ENCODE results near the gene RAD23A.

Gene RAD23A

GRCh38 chr19:12959481-12959880 lies 13.8 kb downstream of the RAD23A start:
- no peak for TF ChIP-seq ZFX (IDR thresholded peaks at IDR 0.05; ENCODE audit: borderline replicate concordance)
- TF ChIP-seq CTCF (IDR thresholded peaks at IDR 0.05), result no peak
- no peak overlapping the region for H3K27ac ChIP-seq

- H3K27ac ChIP-seq, result peak overlapping the region; percentile 68
- TF ChIP-seq ZFX (IDR thresholded peaks at IDR 0.05; ENCODE audit: borderline replicate concordance) (no peak), CTCF (IDR thresholded peaks at IDR 0.05) (peak; percentile 98)
These were observed 19.6 kb downstream of the RAD23A start for GRCh38 chr19:12965017-12965811.

GRCh38 chr19:12965812-12966135 lies 20.1 kb downstream of the RAD23A start:
- no peak for TF ChIP-seq CTCF (IDR thresholded peaks at IDR 0.05)
- TF ChIP-seq ZFX (IDR thresholded peaks at IDR 0.05; ENCODE audit: borderline replicate concordance), result no peak
- peak overlapping the region; percentile 68 for H3K27ac ChIP-seq

- no peak for TF ChIP-seq ZFX (IDR thresholded peaks at IDR 0.05; ENCODE audit: borderline replicate concordance)
- TF ChIP-seq CTCF (IDR thresholded peaks at IDR 0.05), result no peak
- H3K27ac ChIP-seq, result no peak overlapping the region
These were observed 22.2 kb downstream of the RAD23A start for GRCh38 chr19:12967907-12968306.

- no peak for TF ChIP-seq CTCF (IDR thresholded peaks at IDR 0.05)
- no peak for TF ChIP-seq ZFX (IDR thresholded peaks at IDR 0.05; ENCODE audit: borderline replicate concordance)
- no peak within 1 kb of the TSS for H3K27ac ChIP-seq
These were observed 23.8 kb downstream of the RAD23A start, which contains the start of gene DAND5 for GRCh38 chr19:12969292-12969988. DAND5 (plus strand) TSS chr19:12969576; CDS start chr19:12969661, 85 bp downstream.

- TF ChIP-seq CTCF (IDR thresholded peaks at IDR 0.05), result no peak
- no peak for TF ChIP-seq ZFX (IDR thresholded peaks at IDR 0.05; ENCODE audit: borderline replicate concordance)
- H3K27ac ChIP-seq, result no peak overlapping the region
These were observed 24.6 kb downstream of the RAD23A start for GRCh38 chr19:12970070-12970820.
